ENCODE data around the gene PHC3.

Gene PHC3

GRCh38 chr3:170189398-170190256 is 8.1 kb upstream of the PHC3 start:
- no peak for DNase-seq

GRCh38 chr3:170180079-170180907 is 1.2 kb downstream of the PHC3 start:
- peak; percentile 28 for DNase-seq

GRCh38 chr3:170179432-170179831 is 2.1 kb downstream of the PHC3 start:
- DNase-seq, result no peak

DNA sequence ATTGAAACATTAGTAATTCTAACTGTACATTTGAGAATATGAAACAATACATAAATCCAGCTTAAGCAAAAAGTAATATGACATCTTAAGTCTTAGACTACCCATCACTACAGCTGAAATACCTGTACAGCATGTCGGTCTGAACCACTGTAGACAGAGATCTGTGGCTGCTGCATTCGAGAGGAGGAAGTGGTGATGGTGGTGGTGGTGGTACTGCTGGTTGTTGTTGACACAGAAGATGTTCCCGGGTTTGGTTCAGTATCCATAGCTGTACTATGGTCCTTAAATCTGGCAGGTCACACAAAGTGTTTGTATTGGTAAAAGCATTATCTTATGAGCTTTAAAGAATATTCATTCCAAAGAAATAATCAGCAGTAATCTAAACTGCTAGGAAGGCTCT is 2.9 kb downstream of the PHC3 start:
- no peak for DNase-seq

DNA sequence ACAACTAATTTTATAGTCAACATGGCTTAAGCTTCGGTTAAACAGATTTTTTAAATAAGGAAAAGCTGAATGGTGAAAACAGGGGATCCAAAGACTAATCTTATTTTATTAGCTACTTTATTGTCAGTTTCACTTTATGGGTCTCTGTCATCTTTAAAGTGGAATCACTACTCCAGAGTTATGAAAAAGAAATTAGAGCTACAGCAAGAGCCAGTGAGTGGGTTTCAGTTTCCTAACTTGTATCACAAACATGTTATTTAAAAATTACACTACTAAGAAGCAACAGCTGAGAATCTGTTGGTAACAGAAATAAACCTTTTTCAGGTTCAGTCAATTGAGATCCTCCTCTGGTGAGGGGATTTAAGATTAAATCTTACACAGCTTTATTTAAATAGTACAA is 10.0 kb downstream of the PHC3 start:
- no peak for DNase-seq

DNA sequence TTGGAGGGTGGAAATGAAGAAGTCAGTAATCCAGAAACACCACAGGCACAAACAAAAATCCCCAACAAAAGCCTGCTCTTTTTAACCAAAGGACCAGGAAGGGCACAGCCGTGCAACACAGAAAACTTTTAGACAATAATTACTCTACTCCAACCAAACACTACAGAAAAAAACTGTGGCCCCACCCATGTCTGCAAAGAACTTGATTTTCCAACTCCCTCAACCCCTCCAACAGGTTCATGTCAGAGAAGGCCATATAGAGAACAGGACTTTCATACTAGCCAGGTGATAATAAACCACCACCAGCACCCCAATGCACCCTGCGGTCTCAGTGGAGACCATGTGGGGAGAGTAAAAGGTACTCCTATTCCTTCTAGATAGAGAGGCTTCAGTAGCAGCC is 16.8 kb downstream of the PHC3 start:
- no peak for DNase-seq

- no peak for DNase-seq
These were observed 17.4 kb downstream of the PHC3 start for GRCh38 chr3:170163956-170164645.

DNA sequence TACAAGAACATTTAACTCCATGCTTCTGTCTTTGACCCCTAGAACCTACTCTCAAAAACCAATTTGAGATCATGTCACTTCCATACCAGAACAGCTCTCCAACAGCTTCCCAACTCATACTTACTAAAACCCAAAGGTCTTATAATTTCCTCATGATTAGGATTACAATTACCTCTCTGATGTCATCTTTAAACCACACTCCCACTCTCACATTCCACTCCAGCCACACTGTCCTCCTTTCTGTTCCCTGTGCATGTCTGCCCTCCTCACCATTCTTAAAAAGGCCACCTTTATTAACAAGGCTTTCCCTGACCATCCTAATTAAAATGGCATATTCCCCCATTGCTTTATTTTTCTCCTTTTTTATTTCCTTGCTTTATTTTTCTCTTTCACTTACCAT is 18.9 kb downstream of the PHC3 start:
- DNase-seq, result no peak

DNA sequence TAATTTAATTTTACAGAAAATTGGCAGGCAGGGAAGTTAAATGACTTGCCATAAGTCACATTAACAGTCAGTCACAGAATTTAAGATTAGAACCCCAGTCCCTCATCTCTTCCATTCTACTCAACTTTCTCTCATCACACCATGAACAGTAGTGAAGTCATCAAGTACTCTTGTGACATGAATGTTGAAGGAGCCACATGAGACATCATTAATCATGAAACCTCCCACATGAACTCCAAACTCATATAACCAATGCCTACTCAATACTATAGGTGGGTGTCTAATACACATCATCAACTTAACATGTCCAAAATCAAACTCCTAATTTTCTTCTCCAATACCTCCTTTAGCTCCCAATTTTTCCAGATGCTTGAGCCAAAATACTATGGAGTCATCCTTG is 19.5 kb downstream of the PHC3 start:
- no peak for DNase-seq

DNA sequence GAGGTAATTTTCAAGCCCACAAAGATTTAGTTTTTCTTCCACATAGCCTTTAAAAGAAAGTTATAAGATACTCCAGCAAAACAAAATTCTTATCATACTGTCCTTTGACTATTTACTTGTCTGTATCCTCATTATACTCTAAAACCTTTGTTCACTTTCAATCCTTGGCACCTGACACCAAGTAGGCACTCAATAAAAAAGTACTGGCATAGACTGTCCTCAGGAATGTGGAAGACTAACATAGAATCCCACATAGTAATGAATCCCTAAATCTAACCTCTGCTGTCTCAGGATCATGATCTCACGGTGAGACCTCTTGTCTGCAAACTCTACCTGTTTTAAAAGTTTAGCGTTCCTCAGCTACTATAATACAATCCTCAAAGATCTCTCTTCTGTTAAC is 21.6 kb downstream of the PHC3 start:
- DNase-seq, result no peak

- DNase-seq, result no peak
These were observed 22.1 kb downstream of the PHC3 start for GRCh38 chr3:170159459-170159858.

- no peak for DNase-seq
These were observed 25.9 kb downstream of the PHC3 start for GRCh38 chr3:170155604-170156003.

- DNase-seq, result no peak
These were observed 26.9 kb downstream of the PHC3 start for GRCh38 chr3:170154569-170155143.

GRCh38 chr3:170154084-170154483 is 27.4 kb downstream of the PHC3 start:
- DNase-seq, result no peak

- DNase-seq, result no peak
These were observed 30.0 kb downstream of the PHC3 start for GRCh38 chr3:170151536-170151935.

GRCh38 chr3:170149016-170149415 is 32.5 kb downstream of the PHC3 start:
- no peak for DNase-seq

- DNase-seq, result no peak
These were observed 36.3 kb downstream of the PHC3 start for GRCh38 chr3:170145278-170145677.

DNA sequence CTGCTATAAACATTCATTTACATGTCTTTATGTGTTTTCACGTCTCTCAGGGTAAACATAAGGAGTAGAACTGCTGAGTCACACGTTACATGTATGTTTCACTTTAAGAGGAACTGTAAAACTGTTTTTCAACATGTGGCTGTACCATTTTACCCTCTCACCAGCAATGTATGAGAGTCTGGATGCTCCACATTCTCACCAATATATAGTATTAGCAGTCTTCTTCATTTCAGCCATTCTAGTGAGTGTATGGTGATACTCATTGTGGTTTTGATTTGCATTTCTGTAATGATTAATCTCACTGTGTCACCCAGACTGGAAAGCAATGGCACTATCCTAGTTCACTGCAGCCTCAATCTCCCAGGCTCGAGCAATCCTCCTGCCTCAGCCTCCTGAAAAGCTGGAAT is 37.1 kb downstream of the PHC3 start:
- no peak for DNase-seq

- no peak for DNase-seq
These were observed 39.2 kb downstream of the PHC3 start for GRCh38 chr3:170142373-170142772.

GRCh38 chr3:170137986-170138385 is 43.5 kb downstream of the PHC3 start:
- DNase-seq, result no peak

- DNase-seq, result no peak
These were observed 49.2 kb downstream of the PHC3 start for GRCh38 chr3:170132335-170132734.

GRCh38 chr3:170130532-170130931 is 51.0 kb downstream of the PHC3 start:
- no peak for DNase-seq

DNA sequence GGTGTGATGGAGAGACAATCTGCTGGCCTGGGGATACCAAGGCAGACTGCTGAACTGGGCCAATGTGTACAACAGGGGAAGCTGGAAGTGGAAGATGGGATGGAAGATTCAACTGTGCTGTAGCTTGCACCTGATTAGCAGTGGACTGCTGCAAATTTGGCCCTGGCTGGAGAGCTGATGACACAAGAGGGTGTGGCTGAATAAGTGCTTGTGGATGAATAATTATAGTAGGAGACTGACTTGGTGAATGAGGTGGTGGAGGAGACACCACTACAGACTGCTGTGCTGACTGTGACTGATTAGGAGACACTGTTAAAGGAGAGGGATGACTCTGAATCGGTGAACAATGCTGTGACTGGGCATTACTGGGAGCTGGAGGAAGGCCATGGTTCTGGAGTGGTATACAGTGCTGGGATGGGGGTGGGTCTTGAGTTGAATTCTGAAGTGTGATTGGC is 52.5 kb downstream of the PHC3 start:
- DNase-seq, result peak; percentile 92
